GM19238 (cell line): ENCODE measurements around the gene GSTCD.
"Not testable (repeated sequence)": the region's sequence is repeated elsewhere in the genome, so short reads cannot be mapped to it uniquely, and the experiment has no call there.

ENCODE experiments used
- DNase-seq: peaks from one replicate; pipeline ENCODE4 v3.0.0; 2011; ENCODE audit warnings: low spot score; ENCODE audit not compliant: insufficient read length

GSTCD gene

GRCh38 chr4:105715692-105716278 is 7.2 kb downstream of the GSTCD start:
- DNase-seq, result no peak

GRCh38 chr4:105719204-105719603 is 10.6 kb downstream of the GSTCD start:
- no peak for DNase-seq

DNA sequence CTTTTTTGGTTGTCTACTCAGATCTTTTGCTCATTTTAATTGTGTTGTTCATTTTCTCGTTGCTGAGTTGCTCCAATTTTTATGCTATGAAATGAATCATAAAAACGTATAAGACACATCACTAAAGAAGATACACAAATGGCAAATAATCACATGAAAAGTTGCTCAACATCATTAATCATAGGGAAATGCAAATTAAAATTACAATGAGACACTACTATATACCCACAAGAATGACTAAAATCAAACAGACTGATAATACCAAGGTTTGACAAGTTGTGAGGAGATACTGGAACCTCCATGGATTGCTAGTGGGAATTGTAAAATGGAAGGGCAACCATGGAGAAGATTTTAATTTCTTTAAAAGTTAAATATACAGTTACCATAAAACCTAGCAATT is 17.0 kb downstream of the GSTCD start:
- DNase-seq, result no peak

DNA sequence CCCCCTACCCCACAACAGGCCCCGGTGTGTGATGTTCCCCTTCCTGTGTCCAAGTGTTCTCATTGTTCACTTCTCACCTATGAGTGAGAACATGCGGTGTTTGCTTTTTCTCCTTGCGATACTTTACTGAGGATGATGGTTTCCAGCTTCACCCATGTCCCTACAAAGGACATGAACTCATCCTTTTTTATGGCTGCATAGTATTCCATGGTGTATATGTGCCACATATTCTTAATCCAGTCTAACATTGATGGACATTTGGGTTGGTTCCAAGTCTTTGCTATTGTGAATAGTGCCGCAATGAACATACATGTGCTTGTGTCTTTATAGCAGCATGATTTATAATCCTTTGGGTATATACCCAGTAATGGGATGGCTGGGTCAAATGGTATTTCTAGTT is 21.3 kb downstream of the GSTCD start:
- DNase-seq, result not testable (repeated sequence)

GRCh38 chr4:105735217-105735616 is 26.6 kb downstream of the GSTCD start:
- DNase-seq, result not testable (repeated sequence)

- DNase-seq, result no peak
These were observed 33.0 kb downstream of the GSTCD start for GRCh38 chr4:105741548-105741947.

DNA sequence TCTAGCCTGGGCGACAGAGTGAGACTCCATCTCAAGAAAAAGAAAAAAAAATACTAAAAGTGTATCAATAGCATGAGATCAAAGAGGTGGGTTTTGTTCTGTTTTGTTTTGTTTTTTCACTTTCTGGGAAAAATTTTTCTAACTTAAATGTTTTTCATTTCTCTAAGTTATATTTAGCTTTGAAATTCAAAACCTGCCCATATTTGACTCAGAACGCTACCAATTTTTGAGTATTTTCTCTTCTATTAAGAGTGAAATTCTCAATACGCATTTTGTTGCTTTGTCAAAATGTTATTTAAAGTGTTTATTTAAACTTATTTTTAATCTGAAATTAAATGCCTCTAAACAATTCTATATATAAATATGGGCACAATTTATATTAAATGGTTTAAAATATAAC is 39.6 kb downstream of the GSTCD start:
- DNase-seq, result no peak

DNA sequence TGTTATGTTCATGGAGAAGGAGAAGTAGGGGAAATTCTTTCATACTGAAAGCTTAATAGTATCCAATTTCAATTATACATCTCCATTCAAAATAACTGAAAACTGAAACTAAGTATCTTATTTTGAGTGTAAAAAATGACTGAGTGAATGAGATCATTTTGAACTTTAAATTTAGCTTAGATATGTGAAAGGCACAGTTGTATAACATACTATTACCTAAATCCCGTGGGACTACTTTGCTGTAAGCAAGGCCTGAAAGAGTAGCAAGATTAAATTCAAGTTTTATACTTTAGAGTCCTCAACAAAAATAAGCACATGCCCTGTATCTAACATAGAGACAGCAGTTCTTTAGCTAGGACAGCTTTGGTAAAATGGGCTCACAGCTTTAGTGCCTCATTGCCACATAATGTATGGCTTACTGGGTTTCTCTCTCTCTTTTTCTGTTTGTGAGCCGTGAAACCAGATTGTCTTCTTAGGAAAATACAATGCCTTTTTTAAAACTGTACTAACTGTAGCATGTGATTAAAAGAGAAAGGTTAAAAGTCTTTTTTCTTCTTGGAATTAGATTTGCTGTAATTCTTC is 43.2 kb downstream of the GSTCD start:
- DNase-seq, result no peak

- no peak for DNase-seq
These were observed 44.8 kb downstream of the GSTCD start for GRCh38 chr4:105753361-105753760.

GRCh38 chr4:105755375-105755774 is 46.8 kb downstream of the GSTCD start:
- no peak for DNase-seq

DNA sequence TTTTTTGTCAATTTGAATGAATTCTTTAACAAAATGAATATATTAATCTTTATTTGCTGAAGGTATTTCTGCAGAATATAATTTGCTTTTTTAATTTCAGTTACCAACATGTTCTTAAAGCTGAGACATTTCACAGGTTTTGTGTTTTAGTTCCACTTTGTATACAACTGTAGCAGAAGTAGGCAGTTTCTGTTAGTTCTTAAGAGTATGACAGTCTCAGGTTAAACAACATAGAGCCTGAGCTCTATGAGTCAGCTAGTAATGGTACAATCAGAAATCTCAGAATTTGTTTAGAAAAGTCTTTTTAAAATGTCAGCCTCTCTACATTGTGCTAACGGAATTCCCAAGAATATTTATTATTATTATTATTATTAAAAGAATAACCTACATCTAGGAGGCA is 50.4 kb downstream of the GSTCD start:
- DNase-seq, result no peak

- DNase-seq, result no peak
These were observed 57.3 kb downstream of the GSTCD start for GRCh38 chr4:105765690-105766407.

DNA sequence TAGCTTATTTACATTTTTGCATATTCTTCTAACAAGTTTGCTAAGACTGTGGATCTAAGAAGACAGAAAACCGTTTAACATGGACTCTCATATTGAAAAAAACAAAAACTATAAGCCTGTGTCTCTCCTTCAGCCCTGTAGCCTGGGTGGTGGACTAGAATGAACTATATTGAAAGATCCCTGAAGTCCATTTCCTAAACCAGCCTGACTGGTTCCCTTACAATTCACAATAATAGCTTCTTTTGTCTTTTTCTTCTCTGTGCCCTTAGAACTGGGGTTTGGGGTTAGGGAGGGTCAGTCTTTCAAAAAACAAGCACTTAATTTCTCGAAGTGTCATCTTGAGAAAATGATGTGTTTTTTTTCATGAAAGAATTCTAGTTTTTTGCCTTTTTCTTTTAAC is 59.0 kb downstream of the GSTCD start:
- DNase-seq, result no peak

DNA sequence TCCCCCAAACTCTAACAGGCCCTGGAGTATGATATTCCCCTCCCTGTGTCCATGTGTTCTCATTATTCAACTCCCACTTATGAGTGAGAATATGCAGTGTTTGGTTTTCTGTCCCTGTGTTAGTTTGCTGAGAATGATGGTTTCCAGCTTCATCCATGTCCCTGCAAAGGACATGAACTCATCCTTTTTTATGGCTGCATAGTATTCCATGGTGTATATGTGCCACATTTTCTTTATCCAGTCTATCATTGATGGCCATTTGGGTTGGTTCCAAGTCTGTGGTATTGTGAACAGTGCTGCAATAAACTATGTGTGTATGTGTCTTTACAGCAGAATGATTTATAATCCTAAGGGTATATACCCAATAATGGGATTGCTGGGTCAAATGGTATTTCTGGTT is 61.9 kb downstream of the GSTCD start:
- DNase-seq, result not testable (repeated sequence)

DNA sequence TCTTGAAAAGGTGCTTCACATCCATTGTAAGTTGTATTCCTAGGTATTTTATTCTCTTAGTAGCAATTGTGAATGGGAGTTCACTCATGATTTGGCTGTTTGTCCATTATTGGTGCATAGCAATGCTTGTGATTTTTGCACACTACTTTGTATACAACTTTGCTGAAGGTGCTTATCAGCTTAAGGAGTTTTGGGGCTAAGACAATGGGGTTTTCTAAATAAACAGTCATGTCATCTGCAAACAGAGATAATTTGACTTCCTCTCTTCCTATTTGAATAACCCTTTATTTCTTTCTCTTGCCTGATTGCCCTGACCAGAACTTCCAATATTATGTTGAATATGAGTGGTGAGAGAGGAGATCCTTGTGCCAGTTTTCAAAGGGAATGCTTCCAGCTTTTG is 63.5 kb downstream of the GSTCD start:
- DNase-seq, result not testable (repeated sequence)

GRCh38 chr4:105775760-105776415 is 67.3 kb downstream of the GSTCD start:
- DNase-seq, result not testable (repeated sequence)

DNA sequence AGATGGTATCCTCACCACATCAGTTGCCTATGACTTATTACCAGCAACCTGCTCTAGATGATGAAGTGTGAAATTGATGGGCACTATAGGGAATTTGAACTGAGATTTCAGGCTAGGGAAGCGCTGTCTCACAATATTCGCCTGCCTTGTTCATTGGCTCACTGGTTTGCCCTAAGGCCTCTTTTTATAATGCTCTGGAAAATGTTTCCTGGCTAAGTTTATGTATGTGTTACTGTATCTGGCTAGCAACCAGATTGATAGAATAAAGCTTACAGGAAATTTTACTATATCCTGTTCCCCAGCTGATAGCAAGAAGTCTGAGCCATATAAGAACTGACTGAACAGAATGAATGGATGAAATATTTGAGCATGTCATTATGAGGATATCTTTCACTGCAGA is 71.6 kb downstream of the GSTCD start:
- DNase-seq, result no peak

DNA sequence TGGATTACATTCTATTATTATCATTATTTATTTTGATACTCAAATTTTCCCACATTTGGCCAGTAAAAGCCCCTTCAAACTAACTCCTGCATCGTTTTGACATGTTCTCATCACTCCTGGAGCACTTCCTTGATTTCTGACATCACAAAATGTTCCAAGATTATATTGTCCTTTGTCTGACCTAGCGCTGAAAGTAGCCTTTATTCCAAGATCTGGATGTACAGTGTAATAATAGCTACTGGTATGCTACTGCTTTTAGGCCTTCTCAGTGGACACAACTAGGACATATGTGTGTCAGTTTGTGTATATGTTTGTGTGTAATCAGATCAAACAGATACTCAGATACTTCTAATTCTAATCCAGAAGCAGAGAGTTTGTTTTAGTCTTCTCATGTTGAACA is 76.2 kb downstream of the GSTCD start:
- no peak for DNase-seq

- no peak for DNase-seq
These were observed 77.2 kb downstream of the GSTCD start for GRCh38 chr4:105785792-105786191.

- DNase-seq, result no peak
These were observed 78.2 kb downstream of the GSTCD start for GRCh38 chr4:105786748-105787147.

GRCh38 chr4:105797225-105797624 is 88.6 kb downstream of the GSTCD start:
- DNase-seq, result no peak

GRCh38 chr4:105805501-105806120 is 97.0 kb downstream of the GSTCD start:
- DNase-seq, result no peak
